HT-29 (cell line): ENCODE results near the gene MYH7. TPM values are rescaled to one million over a fixed set of nuclear protein-coding genes. Genes with fewer than 3 reads are reported as not detected.
"Not testable (repeated sequence)": the region's sequence is repeated elsewhere in the genome, so short reads cannot be mapped to it uniquely, and the experiment has no call there.

ENCODE experiments used
- DNase-seq: peaks from one replicate; pipeline ENCODE4 v3.0.0-alpha.2; 2015; ENCODE audit warnings: low spot score
- total RNA-seq: library from RNA; depleted of rRNA; stranded (reverse); fragments of >200 nt; shearing (Covaris generic); gene quantifications from 2 replicates; pipeline ENCODE4 v1.2.3, GENCODE V29; 2014

Gene MYH7
- total RNA-seq, 1 experiment from 2014 or later = not detected

DNA sequence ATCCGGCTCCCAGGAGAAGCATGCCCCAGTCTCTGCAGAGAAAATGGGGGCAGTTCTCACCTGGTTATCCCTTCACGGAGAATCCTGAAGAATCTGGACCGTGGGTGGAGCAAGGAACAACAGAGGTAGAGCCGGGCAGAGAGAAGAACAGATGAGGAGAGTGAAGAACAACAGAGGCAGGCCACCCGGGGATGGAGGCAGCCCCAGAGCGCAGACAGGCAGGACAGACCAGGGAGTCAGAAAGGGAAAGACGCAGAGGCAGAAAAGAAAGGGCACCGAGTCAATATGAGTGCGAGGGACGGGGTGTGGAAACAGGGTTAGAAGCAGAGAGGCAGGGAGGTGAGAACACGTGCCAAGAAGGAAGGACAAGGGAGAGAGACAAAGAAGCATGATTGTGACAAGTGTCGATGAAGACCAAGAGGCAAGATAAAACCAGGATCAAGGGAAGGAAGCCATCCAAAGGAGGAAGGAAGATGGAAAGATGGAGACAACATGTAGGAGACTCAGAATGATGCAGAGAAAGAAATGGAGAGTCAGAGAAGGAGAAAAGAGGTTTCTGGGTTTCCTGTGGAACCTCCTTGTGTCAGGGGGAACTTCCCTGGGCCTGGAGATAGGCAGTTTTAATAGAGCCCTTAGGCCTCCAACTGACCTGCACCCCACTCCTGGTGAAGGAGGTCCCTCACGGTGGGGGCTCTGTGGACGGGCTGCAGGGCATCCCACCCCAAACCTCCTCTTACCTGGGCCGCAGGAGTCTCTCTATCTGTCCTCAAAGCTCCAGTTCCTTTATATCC is 27.7 kb downstream of the MYH7 start, which contains the start of gene MYH6:
Gene MYH6 (minus strand): TSS at position 758 of the 791 bp plus-strand sequence. CDS start 1,050 bp downstream, outside the sequence.
- no peak for DNase-seq

DNA sequence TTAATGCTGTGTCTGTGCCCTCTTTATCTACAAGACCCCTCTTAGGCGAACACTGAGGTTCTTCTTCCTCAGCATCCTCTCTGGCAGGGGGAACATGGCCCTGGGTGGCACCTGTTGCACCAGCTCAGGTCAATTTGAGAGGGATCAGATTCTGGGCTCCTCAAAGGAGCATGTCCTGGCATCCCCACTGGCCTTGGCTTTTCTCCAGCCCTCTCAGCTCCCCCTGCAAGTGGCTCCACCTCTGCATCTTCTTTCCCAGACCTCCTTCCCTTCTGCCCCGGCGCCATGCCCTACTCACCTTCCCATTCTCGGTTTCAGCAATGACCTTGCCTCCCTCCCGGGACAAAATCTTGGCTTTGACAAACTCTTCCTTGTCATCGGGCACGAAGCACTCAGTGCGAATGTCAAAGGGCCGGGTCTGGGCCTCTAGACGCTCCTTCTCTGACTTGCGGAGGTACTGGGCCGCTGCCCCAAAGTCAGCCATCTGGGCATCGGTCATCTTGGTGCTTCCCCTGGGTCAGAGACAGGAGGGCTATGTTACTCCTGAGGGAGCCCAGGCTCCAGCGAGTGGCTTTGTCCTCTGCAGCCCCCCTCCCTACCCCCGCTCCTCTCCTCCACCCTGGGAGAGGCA is 28.6 kb downstream of the MYH7 start:
- no peak for DNase-seq

DNA sequence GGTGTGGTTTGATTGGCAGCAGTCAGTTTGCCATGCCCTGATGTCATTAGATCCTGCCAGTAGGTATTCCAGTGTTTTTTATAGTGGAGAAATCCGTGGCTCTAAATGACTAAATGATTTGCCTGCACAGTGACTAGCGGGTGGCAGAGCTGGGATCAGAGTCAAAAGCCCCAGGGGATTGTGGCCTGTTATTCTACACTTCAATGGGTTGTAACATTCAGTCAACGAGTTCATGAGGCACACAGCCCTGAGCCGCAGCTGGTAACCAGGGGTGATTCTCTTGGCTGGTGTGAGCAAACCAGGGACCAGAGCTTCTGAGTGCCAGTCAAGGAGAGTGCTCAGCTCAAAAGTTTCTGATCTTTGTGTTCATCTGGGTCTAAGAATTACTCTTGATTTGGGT is 29.2 kb downstream of the MYH7 start:
- DNase-seq = no peak

DNA sequence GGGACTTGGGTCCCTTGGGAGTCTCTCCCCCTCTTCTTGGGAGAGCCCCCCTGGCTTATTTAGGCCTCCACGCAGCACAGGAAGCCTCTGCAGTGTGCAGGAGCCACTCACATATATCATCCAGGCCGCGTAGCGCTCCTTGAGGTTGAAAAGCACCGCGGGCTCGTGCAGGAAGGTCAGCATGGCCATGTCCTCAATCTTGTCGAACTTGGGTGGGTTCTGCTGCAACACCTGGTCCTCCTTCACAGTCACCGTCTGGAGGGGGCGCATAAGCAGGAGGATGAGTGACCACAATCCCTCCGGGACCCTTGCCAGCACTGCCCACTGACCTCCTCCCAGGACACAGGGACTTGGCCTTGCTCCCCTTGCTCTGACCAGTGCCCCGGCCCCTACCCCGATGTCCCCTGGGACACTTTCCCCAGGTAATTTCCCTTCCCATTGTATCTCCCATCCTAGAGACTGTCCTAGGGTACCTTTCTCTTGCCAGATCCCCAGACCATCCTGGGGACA is 29.9 kb downstream of the MYH7 start:
- DNase-seq = no peak

DNA sequence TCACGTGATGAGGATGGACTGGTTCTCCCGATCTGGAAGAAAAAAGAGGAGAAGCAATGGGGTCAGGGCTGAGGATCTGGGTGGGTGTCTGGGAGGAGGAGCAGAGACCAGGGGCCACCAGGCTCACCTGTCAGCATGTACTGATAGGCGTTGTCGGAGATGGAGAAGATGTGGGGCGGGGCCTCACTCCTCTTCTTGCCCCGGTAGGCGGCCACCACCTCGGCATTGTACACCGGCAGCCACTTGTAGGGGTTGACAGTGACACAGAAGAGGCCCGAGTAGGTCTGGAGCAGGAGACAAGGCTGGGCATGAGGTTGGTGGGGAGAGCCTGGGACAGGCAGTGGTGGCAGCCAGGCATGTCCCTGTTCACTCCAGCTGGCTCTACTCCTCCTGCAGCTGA is 30.4 kb downstream of the MYH7 start:
- no peak for DNase-seq

DNA sequence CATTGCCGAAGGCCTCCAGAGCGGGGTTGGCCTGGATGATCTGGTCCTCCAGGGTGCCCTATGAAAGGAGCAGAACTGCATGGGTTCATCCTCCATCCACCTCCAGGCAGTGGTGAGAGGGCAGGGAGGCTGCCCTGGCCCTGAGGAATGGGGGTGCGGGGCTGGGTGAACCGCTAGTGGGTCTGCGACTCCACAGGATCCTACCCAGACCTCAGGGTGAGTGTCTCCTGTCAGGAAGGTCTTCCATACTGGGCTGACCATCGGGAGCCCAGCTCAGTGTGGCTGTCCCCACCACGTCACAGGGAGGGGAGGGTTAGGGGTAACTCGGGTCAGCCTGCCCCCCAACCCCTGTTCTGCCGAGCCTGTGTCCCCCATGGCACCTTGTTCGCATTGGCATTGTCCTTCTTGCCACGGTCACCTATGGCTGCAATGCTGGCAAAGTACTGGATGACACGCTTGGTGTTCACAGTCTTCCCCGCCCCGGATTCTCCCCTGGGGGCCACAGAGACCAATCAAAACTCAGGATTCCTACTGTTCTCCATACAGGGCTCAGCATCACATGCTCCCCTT is 31.0 kb downstream of the MYH7 start:
- DNase-seq = no peak

DNA sequence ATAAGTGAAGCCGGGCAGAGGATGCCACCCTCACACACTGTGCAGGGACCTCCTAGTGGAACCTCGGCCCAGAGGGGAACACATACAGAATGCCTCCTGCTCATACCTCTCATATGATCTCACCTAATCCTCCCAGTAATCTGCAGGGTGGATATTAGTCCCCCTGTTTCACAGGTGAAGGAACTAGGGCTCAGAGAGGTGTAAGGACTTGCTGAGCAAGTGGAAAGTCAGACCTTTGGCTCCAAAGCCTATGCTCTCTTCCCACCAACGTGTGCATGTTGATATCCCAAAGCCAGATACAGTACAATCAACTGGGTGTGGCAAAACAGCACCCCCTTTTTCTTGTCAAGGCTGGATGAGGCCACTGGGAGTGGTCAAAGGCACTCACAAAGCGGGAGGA is 31.6 kb downstream of the MYH7 start:
- DNase-seq = no peak

DNA sequence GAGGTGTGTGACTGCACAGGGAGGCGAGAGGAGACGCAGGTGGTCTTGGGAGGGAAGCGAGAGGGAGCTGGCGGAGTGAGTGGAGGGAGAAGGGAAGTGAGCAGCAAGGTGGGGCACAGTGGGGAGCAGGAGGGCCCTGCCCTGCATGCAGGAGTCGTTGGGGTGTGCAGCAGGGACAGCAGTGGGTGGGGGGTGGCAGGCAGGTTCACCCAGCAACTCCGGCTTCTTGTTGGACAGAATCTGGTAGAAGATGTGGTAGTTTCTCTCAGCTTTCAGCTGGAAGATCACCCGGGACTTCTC is 32.4 kb downstream of the MYH7 start:
- no peak for DNase-seq

DNA sequence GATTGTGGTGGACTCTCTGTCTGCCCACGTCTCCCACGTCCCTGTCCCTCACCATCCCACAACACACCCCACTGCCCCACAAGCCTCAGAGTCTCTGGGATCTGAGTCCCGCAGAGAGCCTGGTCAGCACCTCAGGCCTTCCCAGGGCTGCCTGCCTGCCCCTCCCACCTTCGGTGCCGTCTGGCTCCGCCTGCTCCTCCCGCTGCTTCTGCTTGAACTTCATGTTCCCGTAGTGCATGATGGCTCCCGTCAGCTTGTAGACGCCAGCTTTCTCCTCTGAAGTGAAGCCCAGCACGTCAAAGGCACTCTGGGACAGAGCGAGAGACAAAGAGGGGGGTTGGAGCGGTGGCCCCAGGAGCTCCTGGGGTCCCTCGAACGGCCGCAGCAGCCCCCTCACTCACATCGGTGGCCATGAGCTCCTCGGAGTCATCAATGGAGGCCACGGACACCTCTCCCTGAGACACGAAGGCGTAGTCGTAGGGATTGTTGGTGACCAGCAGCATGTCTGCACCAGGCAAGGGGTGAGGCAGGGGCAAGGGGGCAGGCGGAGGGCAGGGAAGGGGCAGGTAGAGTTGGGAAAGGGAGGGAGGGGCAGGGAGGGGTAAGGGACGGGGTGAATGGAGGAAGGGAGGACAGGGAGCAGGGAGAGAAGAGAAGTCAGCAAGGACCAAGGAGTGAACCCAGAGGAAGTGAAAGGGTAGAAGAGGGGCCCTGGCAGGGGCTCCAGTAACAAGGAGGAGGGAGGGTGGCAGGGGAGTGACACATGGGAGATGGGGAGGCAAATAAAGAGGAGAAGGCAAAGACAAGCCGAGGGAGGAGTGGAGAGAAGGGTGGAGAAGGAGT is 32.9 kb downstream of the MYH7 start:
- DNase-seq = no peak

DNA sequence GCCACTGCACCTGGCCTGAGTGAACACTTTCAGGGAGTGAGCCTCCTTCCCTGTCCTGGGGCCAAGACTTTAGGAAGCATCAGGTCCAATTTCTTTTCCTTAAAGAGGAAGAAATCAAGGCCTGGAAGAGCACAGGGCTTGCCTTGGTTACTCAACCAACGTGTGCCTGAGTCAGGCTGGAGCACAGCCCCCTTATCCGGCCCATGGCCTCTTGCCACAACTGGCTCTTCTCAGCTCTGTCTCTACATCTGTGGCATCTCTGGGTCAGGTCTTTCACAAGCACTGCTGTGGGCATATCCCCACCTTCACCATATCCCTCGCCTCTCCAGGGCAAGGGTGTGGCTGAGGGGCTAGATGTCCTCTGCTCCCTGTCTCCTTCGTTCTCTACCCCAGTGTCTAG is 34.2 kb downstream of the MYH7 start:
- DNase-seq = no peak

DNA sequence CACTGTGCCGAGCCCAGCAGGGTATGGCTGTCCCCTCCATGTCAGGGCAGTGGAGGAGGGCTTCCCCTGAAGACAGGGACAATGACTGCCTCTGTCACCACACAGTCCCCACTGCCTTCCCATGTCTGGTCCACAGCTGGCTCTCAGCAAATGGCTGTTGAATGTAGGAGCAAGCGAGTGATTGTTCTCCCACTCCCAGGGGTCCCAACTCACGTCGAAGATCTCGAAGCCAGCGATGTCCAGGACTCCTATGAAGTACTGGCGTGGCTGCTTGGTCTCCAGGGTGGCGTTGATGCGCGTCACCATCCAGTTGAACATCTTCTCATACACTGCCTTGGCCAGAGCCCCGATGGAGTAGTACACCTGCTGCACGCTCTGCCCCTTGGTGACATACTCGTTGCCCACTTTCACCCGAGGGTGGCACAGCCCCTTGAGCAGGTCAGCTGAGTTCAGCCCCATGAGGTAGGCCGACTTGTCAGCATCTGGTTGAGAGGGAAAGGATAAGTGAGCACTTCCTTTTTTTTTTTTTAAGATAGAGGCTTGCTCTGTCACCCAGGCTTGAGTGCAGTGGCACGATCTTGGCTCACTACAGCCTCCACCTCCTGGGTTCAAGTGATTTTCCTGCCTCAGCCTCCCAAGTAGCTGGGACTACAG is 34.8 kb downstream of the MYH7 start:
- not testable (repeated sequence) for DNase-seq

DNA sequence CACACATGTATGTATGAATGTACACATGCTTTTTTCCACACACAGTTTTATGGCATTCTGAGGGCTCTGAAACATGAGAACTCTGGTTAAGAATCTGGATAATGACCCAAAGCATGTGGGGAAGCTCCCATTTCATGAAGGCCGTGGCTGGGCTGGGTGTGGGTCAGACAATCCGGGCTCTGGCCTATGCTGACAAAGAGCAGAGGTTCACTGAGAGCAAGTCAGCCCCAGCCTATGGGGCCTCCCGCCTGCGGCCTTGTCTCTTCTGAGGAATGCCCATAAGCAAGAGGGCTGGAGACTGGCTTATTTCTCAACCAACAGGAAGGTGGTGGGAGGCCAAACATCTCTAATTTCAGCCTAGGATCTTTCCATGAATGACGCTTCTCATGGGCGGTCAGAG is 35.9 kb downstream of the MYH7 start:
- DNase-seq = no peak

DNA sequence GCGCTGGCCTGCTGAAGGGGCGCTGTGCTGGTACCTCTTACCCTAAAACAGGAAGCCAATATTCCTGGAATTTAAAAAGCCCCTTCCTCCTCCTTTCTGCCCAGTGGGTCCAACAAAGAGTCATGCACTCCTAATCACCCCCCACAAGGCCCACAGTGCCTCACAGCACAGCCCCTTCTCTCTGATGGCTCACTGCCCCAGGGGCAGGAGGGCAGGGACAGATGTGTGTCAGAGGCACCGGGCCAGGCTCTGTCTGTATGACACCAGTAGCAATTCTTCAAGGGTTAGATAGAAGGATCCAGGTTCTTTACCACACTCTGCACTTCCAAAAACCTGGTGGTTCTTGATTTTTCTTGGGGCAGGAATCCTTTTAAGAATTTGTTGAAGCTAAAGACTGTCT is 36.3 kb downstream of the MYH7 start:
- DNase-seq = no peak

DNA sequence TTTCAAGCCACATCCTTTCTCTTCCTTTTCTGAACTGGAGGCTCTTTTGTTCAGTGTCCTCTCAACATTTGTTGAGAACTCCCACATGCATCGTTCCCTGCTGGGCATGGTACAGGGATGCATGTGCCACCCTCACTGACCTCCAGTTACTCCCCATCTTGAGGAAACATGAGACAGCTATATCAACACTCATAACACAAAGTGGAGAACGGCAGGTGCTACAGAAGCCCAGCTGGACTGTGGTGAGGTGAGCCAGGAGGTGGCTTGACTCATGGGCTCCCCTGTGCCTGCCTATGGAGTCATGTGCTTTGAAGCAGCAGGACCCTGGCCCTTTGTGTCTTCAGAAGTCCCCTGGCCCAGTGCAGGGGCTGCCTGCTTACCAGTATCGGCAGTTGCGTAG is 37.1 kb downstream of the MYH7 start:
- DNase-seq = no peak

DNA sequence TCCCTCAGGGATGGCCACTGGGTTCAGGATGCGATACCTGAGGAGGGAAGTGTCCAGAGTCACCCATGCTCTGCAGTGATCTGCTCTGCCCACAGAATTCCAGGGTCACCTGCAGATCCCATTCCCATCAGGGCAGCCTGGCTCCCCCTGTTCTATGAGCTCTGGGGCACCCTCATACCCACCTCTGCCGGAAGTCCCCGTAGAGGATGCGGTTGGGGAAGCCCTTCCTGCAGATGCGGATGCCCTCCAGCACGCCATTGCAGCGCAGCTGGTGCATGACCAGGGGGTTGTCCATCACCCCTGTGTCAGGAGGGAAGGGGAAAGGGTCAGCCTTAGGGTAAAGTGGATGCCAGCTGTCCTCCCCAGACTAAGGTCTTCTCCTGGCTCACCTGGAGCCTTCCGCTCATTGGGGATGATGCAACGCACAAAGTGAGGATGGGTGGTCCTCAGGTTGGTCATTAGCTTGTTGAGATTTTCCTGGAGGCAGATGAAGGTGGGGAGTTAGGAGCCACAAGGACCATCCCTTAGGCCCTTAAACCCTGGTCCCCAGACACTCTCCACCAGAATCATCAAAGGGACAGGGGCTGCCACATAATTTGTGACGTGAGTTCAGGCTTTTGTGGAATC is 38.6 kb downstream of the MYH7 start:
- no peak for DNase-seq

DNA sequence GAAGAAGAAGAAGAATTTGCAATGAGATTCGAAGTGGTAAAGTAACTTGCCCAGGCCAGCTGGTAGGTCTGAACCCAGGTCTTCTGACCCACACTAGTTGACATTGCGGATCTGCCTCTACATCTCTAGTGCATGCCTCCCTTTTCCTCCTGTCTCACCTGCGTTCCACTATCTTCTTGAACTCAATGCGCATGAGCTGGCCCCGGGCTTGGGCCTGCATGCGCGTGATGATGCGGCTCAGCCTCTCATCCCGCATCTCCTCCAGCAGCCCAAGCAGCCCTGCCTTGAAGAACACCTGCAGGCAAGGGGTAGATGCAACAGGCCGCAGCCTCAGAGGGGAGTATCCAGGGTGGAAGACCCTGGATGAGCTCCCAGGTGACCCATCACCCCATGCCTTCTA is 39.3 kb downstream of the MYH7 start:
- no peak for DNase-seq

DNA sequence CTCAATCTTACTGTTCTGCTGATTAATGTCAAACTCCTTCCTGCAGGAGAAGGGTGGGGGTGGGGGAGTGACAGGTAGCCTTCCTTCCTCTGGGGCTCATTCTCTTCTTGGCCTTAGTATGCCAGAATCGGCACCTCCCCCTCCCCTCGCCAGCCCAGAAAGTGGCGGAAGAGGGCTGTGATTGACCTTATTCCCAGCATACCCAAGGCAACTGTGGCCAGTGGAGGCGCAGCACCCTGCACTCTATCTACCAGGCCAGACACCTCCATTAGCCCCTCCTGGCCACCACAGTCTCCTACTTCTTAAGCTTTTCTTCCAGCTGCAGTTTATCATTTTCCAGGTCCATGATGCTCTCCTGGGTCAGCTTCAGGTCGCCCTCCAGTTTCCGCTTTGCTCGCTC is 42.8 kb downstream of the MYH7 start:
- DNase-seq = no peak

DNA sequence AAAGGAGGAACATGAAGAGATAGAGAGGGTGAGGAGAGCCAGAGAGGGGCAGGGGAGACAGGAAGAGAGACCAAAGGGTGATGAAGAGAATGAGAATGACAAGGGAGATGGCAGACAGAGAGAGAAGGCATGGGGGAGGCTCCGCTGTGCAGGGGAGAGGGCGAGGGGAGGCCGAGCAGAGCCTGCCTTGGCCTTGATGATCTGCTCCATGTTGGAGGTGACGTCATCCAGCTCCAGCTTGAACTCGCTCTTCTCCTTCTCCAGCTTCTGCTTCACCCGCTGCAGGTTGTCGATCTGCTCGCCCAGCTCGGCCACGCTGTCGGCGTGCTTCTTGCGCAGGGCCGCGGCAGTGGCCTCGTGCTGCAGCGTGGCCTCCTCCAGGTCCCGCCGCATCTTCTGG is 45.6 kb downstream of the MYH7 start:
- DNase-seq = not testable (repeated sequence)

DNA sequence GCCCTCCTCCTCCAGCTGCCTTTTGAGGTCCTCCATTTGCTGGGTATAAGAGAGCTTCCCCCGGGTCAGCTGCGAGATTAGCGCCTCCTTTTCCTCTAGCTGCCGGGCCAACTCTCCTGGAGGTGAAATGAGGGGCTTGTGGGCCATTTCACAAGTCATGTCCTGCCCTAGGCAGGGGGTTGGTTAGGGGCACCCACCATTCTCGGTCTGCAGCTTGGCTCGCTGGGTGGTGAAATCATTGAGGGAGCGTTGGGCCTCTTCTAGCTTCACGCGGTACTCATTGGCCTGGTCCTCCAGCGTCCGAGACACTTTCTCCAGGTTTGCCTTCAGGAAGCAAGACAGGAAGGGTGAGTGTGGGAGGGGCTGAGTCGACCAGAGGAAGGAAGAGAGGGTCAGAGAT is 46.1 kb downstream of the MYH7 start:
- DNase-seq = no peak

DNA sequence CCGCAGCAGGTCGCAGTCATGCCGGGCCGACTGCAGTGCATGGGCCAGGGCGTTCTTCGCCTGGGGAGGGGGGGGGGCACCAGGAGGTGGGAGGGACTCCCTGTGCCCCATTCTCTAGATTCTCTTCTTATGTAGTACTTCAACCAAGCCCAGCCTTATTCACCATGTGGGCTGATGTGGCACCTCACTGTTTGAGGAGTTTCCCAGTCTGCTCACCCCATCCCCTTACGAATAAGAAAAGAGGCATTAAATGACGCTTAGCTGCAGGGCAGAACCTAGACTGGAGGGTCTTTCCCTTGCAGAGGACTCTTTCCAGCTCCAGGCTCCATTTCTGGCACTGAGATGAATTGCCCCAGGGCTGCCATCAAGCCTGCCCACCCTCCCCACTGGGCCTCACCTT is 46.5 kb downstream of the MYH7 start:
- DNase-seq = no peak
